Upper lobe of right lung (tissue), 1 donor: ENCODE measurements around the gene ABCC4. TPM values are rescaled to one million over a fixed set of nuclear protein-coding genes. Genes with fewer than 3 reads are reported as not detected.

Source experiments
- ATAC-seq: fragments of 200-7000 bp; cut with Tn5 transposase; one replicate; pipeline ENCODE4 v1.9.1; 2020; ENCODE audit warnings: mild to moderate bottlenecking, moderate library complexity
- DNase-seq: peaks from one replicate; pipeline ENCODE4 v3.0.0-alpha.2; 2020
- H3K27ac ChIP-seq: fragments of 200-600 bp; one replicate; pipeline ENCODE4 v1.8.0; 2022
- H3K27me3 ChIP-seq: fragments of 200-600 bp; one replicate; pipeline ENCODE4 v1.8.0; 2022; ENCODE audit warnings: mild to moderate bottlenecking
- H3K36me3 ChIP-seq: fragments of 200-600 bp; one replicate; pipeline ENCODE4 v1.8.0; 2022
- H3K4me1 ChIP-seq: fragments of 200-600 bp; one replicate; pipeline ENCODE4 v1.8.0; 2022
- H3K4me3 ChIP-seq: fragments of 200-600 bp; one replicate; pipeline ENCODE4 v1.8.0; 2022; ENCODE audit warnings: mild to moderate bottlenecking
- H3K9me3 ChIP-seq: fragments of 200-600 bp; one replicate; pipeline ENCODE4 v1.8.0; 2022
- intact Hi-C: fragments of 100-400 bp; cut with DNase I; formaldehyde crosslinking; loops from one replicate; pipeline ENCODE4 v1.11.0; 2022
- total RNA-seq: library from RNA; stranded (reverse); fragmentation: NEBNext Ultra II Directional; extraction: Animal tissue kit (Norgen Biotek cat#: 25700); gene quantifications from one replicate; pipeline ENCODE4 v1.2.1, GENCODE V29; 2021
- TF ChIP-seq, protein P1 (sequence below): fragments of 200-600 bp; IDR thresholded peaks from one replicate; pipeline ENCODE4 v1.8.0; 2022; ENCODE audit warnings: antibody characterized with exemption
- donor health status: DM: no; HTN: yes; CAD: no; lungs with severe emphysema.

ABCC4 gene
- total RNA-seq, 1 donor from 2014 or later = 28.1 TPM

DNA sequence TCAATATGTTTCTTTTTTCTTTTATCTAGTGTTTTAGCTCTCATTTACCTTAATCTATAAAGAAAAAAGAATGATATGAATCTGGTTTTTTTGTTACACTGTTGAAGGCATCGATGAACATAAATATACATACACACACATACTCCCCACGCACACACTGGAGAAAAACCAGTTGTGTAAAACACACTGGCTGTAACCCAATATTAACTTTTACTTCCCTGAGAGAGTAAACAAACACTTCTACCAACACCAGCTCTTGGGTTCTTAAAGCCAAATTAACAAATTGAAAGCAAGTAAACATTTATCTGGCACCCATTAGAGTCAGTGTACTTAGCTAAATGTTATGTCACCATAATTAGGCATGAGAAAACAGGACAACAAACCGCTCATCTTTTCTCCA is 145.7 kb downstream of the ABCC4 start:
- Histone ChIP-seq H3K4me3 (no peak overlapping the region), H3K4me1 (peaks cover 8% of the 10 kb centered on the region), H3K27me3 (no peaks in the 10 kb centered on the region), H3K9me3 (no peaks in the 10 kb centered on the region), H3K27ac (no peak overlapping the region), H3K36me3 (no peaks in the 10 kb centered on the region)
- intact Hi-C loops = no loop called here
- ATAC-seq (no peak), DNase-seq (no peak)
- TF ChIP-seq, protein P1, sequence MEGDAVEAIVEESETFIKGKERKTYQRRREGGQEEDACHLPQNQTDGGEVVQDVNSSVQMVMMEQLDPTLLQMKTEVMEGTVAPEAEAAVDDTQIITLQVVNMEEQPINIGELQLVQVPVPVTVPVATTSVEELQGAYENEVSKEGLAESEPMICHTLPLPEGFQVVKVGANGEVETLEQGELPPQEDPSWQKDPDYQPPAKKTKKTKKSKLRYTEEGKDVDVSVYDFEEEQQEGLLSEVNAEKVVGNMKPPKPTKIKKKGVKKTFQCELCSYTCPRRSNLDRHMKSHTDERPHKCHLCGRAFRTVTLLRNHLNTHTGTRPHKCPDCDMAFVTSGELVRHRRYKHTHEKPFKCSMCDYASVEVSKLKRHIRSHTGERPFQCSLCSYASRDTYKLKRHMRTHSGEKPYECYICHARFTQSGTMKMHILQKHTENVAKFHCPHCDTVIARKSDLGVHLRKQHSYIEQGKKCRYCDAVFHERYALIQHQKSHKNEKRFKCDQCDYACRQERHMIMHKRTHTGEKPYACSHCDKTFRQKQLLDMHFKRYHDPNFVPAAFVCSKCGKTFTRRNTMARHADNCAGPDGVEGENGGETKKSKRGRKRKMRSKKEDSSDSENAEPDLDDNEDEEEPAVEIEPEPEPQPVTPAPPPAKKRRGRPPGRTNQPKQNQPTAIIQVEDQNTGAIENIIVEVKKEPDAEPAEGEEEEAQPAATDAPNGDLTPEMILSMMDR = no peak

DNA sequence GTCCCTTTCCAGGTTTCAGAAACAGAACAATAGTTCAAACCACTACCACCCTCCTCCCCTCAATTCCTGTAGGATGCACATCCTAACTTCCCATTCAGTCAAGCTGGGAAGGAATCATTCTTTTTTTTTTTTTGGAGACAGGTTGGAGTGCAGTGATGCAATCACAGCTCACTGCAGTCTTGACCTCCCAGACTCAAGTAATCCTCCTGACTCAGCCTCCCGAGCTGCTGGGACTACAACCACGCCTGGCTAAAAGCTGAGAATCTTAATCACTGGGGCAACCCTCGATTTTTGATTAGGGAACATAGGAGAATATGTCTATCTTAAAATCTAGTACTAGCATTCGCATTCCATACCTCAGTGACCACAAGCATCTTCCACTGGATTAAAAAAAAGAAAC is 146.2 kb downstream of the ABCC4 start:
- Histone ChIP-seq H3K9me3 (no peaks in the 10 kb centered on the region), H3K27me3 (no peaks in the 10 kb centered on the region), H3K4me3 (no peak overlapping the region), H3K27ac (no peak overlapping the region), H3K36me3 (no peaks in the 10 kb centered on the region), H3K4me1 (peaks cover 8% of the 10 kb centered on the region)
- intact Hi-C loops = no loop called here
- no peak for ATAC-seq
- DNase-seq = no peak
- TF ChIP-seq, protein P1 = no peak

DNA sequence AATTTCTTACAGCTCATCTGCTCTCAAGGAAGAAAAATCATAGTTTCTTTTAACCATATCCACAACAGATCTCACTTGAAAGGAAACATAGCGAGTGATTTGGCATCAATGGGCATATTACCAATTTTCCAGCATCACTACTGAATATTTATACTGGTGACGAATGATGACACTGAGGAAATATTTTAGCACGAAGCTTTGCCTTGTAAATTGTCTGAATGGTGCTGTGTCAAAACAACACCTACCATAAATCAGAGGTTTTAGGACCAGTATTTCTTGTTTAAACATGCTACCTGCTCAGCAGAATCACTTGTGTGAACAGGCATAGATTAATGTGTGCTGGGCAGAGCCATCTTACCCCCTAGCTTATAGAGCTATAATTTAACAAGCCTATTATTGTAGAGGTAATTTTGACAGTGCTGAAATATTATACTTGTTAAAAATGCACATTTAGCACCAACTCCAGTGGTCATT is 146.8 kb downstream of the ABCC4 start:
- Histone ChIP-seq H3K27me3 (no peaks in the 10 kb centered on the region), H3K4me3 (no peak overlapping the region), H3K27ac (no peak overlapping the region), H3K36me3 (no peaks in the 10 kb centered on the region), H3K9me3 (no peaks in the 10 kb centered on the region), H3K4me1 (peaks cover 8% of the 10 kb centered on the region)
- no peak for DNase-seq
- ATAC-seq = no peak
- intact Hi-C loops = no loop called here
- TF ChIP-seq, protein P1 = no peak

DNA sequence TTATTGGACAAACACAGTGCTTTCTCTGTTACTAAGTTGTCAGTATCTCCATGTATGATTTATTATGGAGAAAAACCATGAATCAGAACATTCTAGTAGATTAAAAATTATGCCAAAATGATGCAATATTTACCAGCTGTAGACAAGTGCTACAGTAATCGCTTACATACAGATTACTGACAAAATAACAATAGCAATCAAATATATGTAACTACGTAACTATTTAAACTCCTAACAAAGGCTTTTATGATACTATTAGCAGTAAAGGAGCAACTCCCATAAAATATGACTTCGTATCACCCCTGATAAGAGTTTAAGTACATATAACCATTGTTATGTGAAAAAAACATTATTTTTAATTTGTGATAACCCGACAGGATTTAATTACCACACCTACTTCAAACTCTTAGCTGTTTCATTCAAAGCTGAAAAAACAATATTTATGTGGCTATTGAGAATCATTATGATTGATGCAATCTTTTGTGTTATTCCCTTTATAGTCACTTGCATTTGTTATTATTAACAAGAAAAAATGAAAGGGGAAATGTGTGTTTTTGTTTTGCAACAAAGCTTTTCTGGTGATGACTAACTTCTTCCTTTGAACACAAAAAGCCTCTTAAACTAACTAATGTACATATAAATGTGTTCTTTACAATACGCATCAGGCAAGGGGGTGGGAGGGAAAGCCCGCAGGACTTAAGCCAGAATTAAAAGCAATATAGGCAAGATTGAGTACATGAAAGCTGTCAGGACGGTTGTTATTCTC is 147.4 kb downstream of the ABCC4 start:
- Histone ChIP-seq H3K27me3 (no peaks in the 10 kb centered on the region), H3K27ac (no peak overlapping the region), H3K4me1 (peaks cover 8% of the 10 kb centered on the region), H3K36me3 (no peaks in the 10 kb centered on the region), H3K4me3 (no peak overlapping the region), H3K9me3 (no peaks in the 10 kb centered on the region)
- no peak for DNase-seq
- TF ChIP-seq, protein P1 = no peak
- intact Hi-C loops = no loop called here
- no peak for ATAC-seq

DNA sequence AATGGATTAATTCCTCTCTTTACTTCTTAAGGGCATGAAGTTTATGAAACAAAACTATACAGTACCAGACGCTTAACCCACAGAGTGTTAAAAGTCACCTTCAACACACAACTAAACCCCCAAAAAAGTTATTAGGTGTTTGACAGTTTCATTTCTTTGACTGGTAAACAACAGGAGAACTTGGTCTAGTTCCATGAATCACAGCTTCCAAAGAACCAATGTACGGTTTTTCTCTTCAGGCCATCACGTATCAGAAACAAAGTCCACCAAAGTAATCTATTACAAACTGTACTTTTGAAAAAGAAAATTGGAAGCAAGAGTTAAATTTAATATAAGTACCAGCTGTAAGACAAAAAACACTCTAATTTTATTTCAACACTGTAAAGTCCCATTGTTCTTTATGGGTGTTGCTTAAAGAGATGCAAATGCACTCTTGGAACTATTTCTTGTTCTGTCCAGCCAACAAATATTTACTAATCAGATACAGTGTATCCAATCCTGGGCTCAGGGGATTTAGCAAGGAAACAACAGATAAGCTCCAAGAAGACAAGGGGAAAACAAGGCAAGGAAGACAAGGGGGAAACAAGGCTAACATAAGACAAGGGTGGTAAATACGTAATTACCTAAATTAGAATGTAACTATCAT is 149.2 kb downstream of the ABCC4 start:
- peaks cover 8% of the 10 kb centered on the region for H3K4me1 ChIP-seq
- DNase-seq = no peak
- H3K27ac ChIP-seq = no peak overlapping the region
- intact Hi-C loops = no loop called here
- no peaks in the 10 kb centered on the region for H3K27me3 ChIP-seq
- ATAC-seq = no peak
- no peaks in the 10 kb centered on the region for H3K36me3 ChIP-seq
- H3K4me3 ChIP-seq = no peak overlapping the region
- H3K9me3 ChIP-seq = no peaks in the 10 kb centered on the region
- TF ChIP-seq, protein P1 = no peak
